GM21390 (cell line): ENCODE measurements around the gene PEX7.
A peak's percentile ranks its signal among the peaks of the same experiment; 100 is the strongest.
"Not testable (repeated sequence)": the region's sequence is repeated elsewhere in the genome, so short reads cannot be mapped to it uniquely, and the experiment has no call there.

Experiments used
- ATAC-seq: cut with Tn5 transposase; IDR thresholded peaks from one replicate; pipeline ENCODE4 v1.9.1; 2021; ENCODE audit not compliant: unreplicated experiment

The PEX7 gene

GRCh38 chr6:136790411-136791295 is 31.7 kb upstream of the PEX7 start:
- no peak for ATAC-seq

- peak; percentile 43 for ATAC-seq
Observed at GRCh38 chr6:136791296-136792094, 30.9 kb upstream of the PEX7 start.

- no peak for ATAC-seq
Observed at GRCh38 chr6:136792095-136792409, 30.3 kb upstream of the PEX7 start.

- peak; percentile 59 for ATAC-seq
Observed at GRCh38 chr6:136792410-136793262, 29.8 kb upstream of the PEX7 start, which contains the start of gene MAP3K5. MAP3K5 (minus strand) TSS chr6:136792477; CDS start chr6:136792157, 320 bp downstream.

- ATAC-seq = no peak
Observed at GRCh38 chr6:136793363-136793762, 29.0 kb upstream of the PEX7 start.

- ATAC-seq = no peak
Observed at GRCh38 chr6:136795386-136795785, 27.0 kb upstream of the PEX7 start.

- ATAC-seq = no peak
Observed at GRCh38 chr6:136795996-136796395, 26.4 kb upstream of the PEX7 start.

GRCh38 chr6:136798044-136798443 is 24.3 kb upstream of the PEX7 start:
- no peak for ATAC-seq

GRCh38 chr6:136801581-136801980 is 20.8 kb upstream of the PEX7 start:
- ATAC-seq = no peak

- ATAC-seq = no peak
Observed at GRCh38 chr6:136803608-136804007, 18.8 kb upstream of the PEX7 start.

- no peak for ATAC-seq
Observed at GRCh38 chr6:136809091-136809860, 13.1 kb upstream of the PEX7 start.

GRCh38 chr6:136811272-136811671 is 11.1 kb upstream of the PEX7 start:
- ATAC-seq = no peak

GRCh38 chr6:136812174-136812573 is 10.2 kb upstream of the PEX7 start:
- ATAC-seq = no peak

- ATAC-seq = not testable (repeated sequence)
Observed at GRCh38 chr6:136815608-136816007, 6.8 kb upstream of the PEX7 start.

- ATAC-seq = no peak
Observed at GRCh38 chr6:136816656-136817055, 5.7 kb upstream of the PEX7 start.

- no peak for ATAC-seq
Observed at GRCh38 chr6:136820561-136820960, 1.8 kb upstream of the PEX7 start.

GRCh38 chr6:136822046-136822375 is 381 bp upstream of the PEX7 start:
- peak; percentile 14 for ATAC-seq

- no peak for ATAC-seq
Observed at GRCh38 chr6:136823128-136823660, 802 bp downstream of the PEX7 start.

- ATAC-seq = no peak
Observed at GRCh38 chr6:136826216-136826615, 3.8 kb downstream of the PEX7 start.

- ATAC-seq = no peak
Observed at GRCh38 chr6:136831873-136832562, 9.6 kb downstream of the PEX7 start.
